OCI-LY7 (cell line): Measurements from ENCODE around the gene HAPLN2. TPM values are rescaled to one million over a fixed set of nuclear protein-coding genes. Genes with fewer than 3 reads are reported as not detected.

ENCODE experiments used
- BruUV-seq: library from RNA; stranded (reverse); fragments of 400-500 nt; replicated peaks from 2 replicates; lab custom pipeline; 2021; lab: Mats Ljungman, UMichigan
- CTCF ChIA-PET: fragments of 300-600 bp; sonication (Branson Sonifier 250); formaldehyde crosslinking; loops from one replicate; lab custom pipeline; 2022; ENCODE audit warnings: antibody characterized with exemption; ENCODE audit not compliant: unreplicated experiment; lab: Charles Lee
- POLR2A ChIA-PET: fragments of 300-600 bp; sonication (Branson Sonifier 250); formaldehyde crosslinking; loops from one replicate; lab custom pipeline; 2022; ENCODE audit warnings: antibody characterized with exemption; lab: Charles Lee
- DNase-seq: peaks from one replicate; pipeline ENCODE4 v3.0.0-alpha.2; 2015; ENCODE audit warnings: low spot score
- H2AFZ ChIP-seq: fragments of 200-600 bp; sonication (generic), shearing (Covaris generic); 2 replicates; pipeline ENCODE4 v1.6.1; 2014; ENCODE audit warnings: mild to moderate bottlenecking, antibody characterized with exemption, low read length, moderate library complexity
- H3K27ac ChIP-seq: fragments of 200-600 bp; sonication (generic); 2 replicates; pipeline ENCODE4 v1.5.1; 2014; ENCODE audit warnings: mixed run types, low read depth, mild to moderate bottlenecking, moderate library complexity, low read length, inconsistent platforms; ENCODE audit not compliant: poor library complexity, severe bottlenecking
- H3K36me3 ChIP-seq: fragments of 200-600 bp; sonication (generic); 2 replicates; pipeline ENCODE4 v1.6.1; 2014; ENCODE audit warnings: mild to moderate bottlenecking, antibody characterized with exemption, low read length, moderate library complexity, mixed read lengths; ENCODE audit not compliant: insufficient read depth
- H3K4me1 ChIP-seq: fragments of 200-600 bp; sonication (generic); 2 replicates; pipeline ENCODE4 v1.5.1; 2014; ENCODE audit warnings: mild to moderate bottlenecking, low read length; ENCODE audit not compliant: insufficient read depth, poor library complexity, severe bottlenecking
- H3K4me2 ChIP-seq: fragments of 200-600 bp; sonication (generic); 2 replicates; pipeline ENCODE4 v1.6.1; 2014; ENCODE audit warnings: mild to moderate bottlenecking, low read length
- H3K4me3 ChIP-seq: fragments of 200-600 bp; sonication (generic); 2 replicates; pipeline ENCODE4 v1.5.1; 2014; ENCODE audit warnings: mild to moderate bottlenecking, low read depth, low read length; ENCODE audit not compliant: poor library complexity, severe bottlenecking
- H3K79me2 ChIP-seq: fragments of 200-600 bp; sonication (generic); 2 replicates; pipeline ENCODE4 v1.6.1; 2016; ENCODE audit warnings: low read depth, mild to moderate bottlenecking, low read length, moderate library complexity, mixed read lengths; ENCODE audit not compliant: insufficient read depth
- H3K9me2 ChIP-seq: fragments of 200-600 bp; sonication (generic); 2 replicates; pipeline ENCODE4 v1.6.1; 2016; ENCODE audit warnings: mild to moderate bottlenecking, low read length, mixed read lengths; ENCODE audit not compliant: insufficient read depth
- H3K9me3 ChIP-seq: fragments of 200-600 bp; sonication (generic); 2 replicates; pipeline ENCODE4 v1.6.1; 2014; ENCODE audit warnings: mild to moderate bottlenecking, mixed run types, low read length, mixed read lengths
- H4K20me1 ChIP-seq: fragments of 200-600 bp; sonication (generic); 2 replicates; pipeline ENCODE4 v1.6.1; 2014; ENCODE audit warnings: mild to moderate bottlenecking, antibody characterized with exemption, low read length, moderate library complexity, mixed read lengths; ENCODE audit not compliant: insufficient read depth
- CTCF ChIP-seq: fragments of 200-600 bp; sonication (generic); conservative IDR thresholded peaks from 2 replicates; pipeline ENCODE4 v1.5.1; 2014; ENCODE audit warnings: mild to moderate bottlenecking, antibody characterized with exemption, low read length, moderate library complexity, mixed read lengths
- EZH2phosphoT487 ChIP-seq: fragments of 200-600 bp; sonication (generic); IDR thresholded peaks from 2 replicates; pipeline ENCODE4 v1.6.1; 2018; ENCODE audit warnings: low read depth, borderline replicate concordance, mild to moderate bottlenecking, mixed run types, antibody characterized with exemption, low read length, moderate library complexity, mixed read lengths
- intact Hi-C: fragments of 100-400 bp; cut with micrococcal nuclease; formaldehyde crosslinking; loops from one replicate; pipeline ENCODE4 v1.10.0; 2022; ENCODE audit not compliant: unreplicated experiment
- total RNA-seq, 2 experiments: library from RNA; depleted of rRNA in 1 of 2; stranded (reverse); fragments of >200 nt in 1 of 2; shearing (Covaris generic) in 1 of 2; gene quantifications; 2 replicates each; pipeline ENCODE4 v1.2.3, GENCODE V29; 2014 to 2022

The HAPLN2 gene
- total RNA-seq, 2 experiments from 2014 or later: 0.41 to 1.1 TPM

GRCh38 chr1:156657741-156658319 is 38.6 kb downstream of the HAPLN2 start:
- BruUV-seq: no TSS peak
- Histone ChIP-seq H4K20me1 (no peaks in the 10 kb centered on the region), H3K27ac (no peak overlapping the region), H3K79me2 (no peaks in the 10 kb centered on the region), H2AFZ (no peak overlapping the region), H3K4me2 (peak overlapping the region; percentile 10; the same call in 1 of the 2 replicates), H3K9me2 (no peaks in the 10 kb centered on the region), H3K36me3 (no peaks in the 10 kb centered on the region), H3K9me3 (no peaks in the 10 kb centered on the region), H3K4me1 (peaks cover 39% of the 10 kb centered on the region), H3K4me3 (no peak overlapping the region)
- POLR2A ChIA-PET: interaction anchor here (0.8 to 1.5 kb wide), 2 partner anchors 21 to 293 kb away, joined by 3 read pairs; no protein-coding TSS in a partner anchor
- TF ChIP-seq EZH2phosphoT487 (no peak), CTCF (peak; percentile 31; the same call in 1 of the 2 replicates)
- CTCF ChIA-PET: interaction anchor here (0.9 to 1.9 kb wide), 6 partner anchors 9 to 34 kb away, joined by 4 to 12 read pairs (median 5); no protein-coding TSS in a partner anchor
- no peak for DNase-seq
- intact Hi-C loops: loop anchor here (1.0 kb wide), 1 partner anchor 31 kb away; no protein-coding TSS in a partner anchor

GRCh38 chr1:156658496-156658895 is 39.3 kb downstream of the HAPLN2 start:
- no peaks in the 10 kb centered on the region for H3K36me3 ChIP-seq
- DNase-seq: no peak
- no peaks in the 10 kb centered on the region for H3K9me2 ChIP-seq
- POLR2A ChIA-PET: interaction anchor here (0.8 to 1.5 kb wide), 2 partner anchors 20 to 294 kb away, joined by 3 read pairs; no protein-coding TSS in a partner anchor
- TF ChIP-seq CTCF (no peak), EZH2phosphoT487 (no peak)
- CTCF ChIA-PET: interaction anchor here (1.0 to 1.9 kb wide), 3 partner anchors 29 to 34 kb away, joined by 4 to 12 read pairs (median 7); no protein-coding TSS in a partner anchor
- no peak overlapping the region for H3K4me3 ChIP-seq
- H3K79me2 ChIP-seq: no peaks in the 10 kb centered on the region
- no TSS peak for BruUV-seq
- H2AFZ ChIP-seq: no peak overlapping the region
- H3K4me2 ChIP-seq: no peak overlapping the region
- no peaks in the 10 kb centered on the region for H3K9me3 ChIP-seq
- intact Hi-C loops: no loop called here
- no peaks in the 10 kb centered on the region for H4K20me1 ChIP-seq
- H3K27ac ChIP-seq: no peak overlapping the region
- H3K4me1 ChIP-seq: peaks cover 46% of the 10 kb centered on the region
